Progenitor cell of endocrine pancreas (in vitro differentiated cells): ENCODE measurements around the gene KIAA0232. TPM values are rescaled to one million over a fixed set of nuclear protein-coding genes. Genes with fewer than 3 reads are reported as not detected.

Experiments used
- DNase-seq: peaks from one replicate; pipeline ENCODE4 v3.0.0; 2021; ENCODE audit warnings: low spot score; ENCODE audit not compliant: unreplicated experiment
- H3K27ac Mint-ChIP-seq: 2 replicates; pipeline ENCODE4 v1.8.0; 2021; ENCODE audit warnings: mild to moderate bottlenecking, moderate library complexity, mixed read lengths
- H3K27me3 Mint-ChIP-seq: 2 replicates; pipeline ENCODE4 v1.8.0; 2021; ENCODE audit warnings: mixed read lengths
- H3K36me3 Mint-ChIP-seq: 2 replicates; pipeline ENCODE4 v1.8.0; 2022; ENCODE audit warnings: mixed read lengths; ENCODE audit not compliant: insufficient read depth
- H3K4me1 Mint-ChIP-seq: 2 replicates; pipeline ENCODE4 v1.8.0; 2021; ENCODE audit warnings: low read depth, mixed read lengths
- H3K4me3 Mint-ChIP-seq: 2 replicates; pipeline ENCODE4 v1.8.0; 2021; ENCODE audit warnings: low read depth, mild to moderate bottlenecking, moderate library complexity, mixed read lengths
- H3K9me3 Mint-ChIP-seq: 2 replicates; pipeline ENCODE4 v1.8.0; 2021; ENCODE audit warnings: low read depth, mixed read lengths
- total RNA-seq: library from RNA; stranded (reverse); gene quantifications from 2 replicates; pipeline ENCODE4 v1.2.1, GENCODE V29; 2021
- TF ChIP-seq, protein P1 (sequence below): fragments of 200-600 bp; sonication (generic); IDR thresholded peaks from one replicate; pipeline ENCODE4 v1.5.0; 2021; ENCODE audit warnings: antibody characterized with exemption, mild to moderate bottlenecking; ENCODE audit not compliant: unreplicated experiment

Gene KIAA0232
- total RNA-seq, 1 donor from 2014 or later, result 52.8 TPM

GRCh38 chr4:6855692-6856297 is 73.3 kb downstream of the KIAA0232 start:
- TF ChIP-seq, protein P1, sequence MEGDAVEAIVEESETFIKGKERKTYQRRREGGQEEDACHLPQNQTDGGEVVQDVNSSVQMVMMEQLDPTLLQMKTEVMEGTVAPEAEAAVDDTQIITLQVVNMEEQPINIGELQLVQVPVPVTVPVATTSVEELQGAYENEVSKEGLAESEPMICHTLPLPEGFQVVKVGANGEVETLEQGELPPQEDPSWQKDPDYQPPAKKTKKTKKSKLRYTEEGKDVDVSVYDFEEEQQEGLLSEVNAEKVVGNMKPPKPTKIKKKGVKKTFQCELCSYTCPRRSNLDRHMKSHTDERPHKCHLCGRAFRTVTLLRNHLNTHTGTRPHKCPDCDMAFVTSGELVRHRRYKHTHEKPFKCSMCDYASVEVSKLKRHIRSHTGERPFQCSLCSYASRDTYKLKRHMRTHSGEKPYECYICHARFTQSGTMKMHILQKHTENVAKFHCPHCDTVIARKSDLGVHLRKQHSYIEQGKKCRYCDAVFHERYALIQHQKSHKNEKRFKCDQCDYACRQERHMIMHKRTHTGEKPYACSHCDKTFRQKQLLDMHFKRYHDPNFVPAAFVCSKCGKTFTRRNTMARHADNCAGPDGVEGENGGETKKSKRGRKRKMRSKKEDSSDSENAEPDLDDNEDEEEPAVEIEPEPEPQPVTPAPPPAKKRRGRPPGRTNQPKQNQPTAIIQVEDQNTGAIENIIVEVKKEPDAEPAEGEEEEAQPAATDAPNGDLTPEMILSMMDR, result no peak
- peak overlapping the region; percentile 82 for H3K27ac Mint-ChIP-seq
- H3K4me3 Mint-ChIP-seq, result no peak overlapping the region
- H3K9me3 Mint-ChIP-seq, result no peaks in the 10 kb centered on the region
- no peaks in the 10 kb centered on the region for H3K27me3 Mint-ChIP-seq
- peaks cover 6% of the 10 kb centered on the region for H3K4me1 Mint-ChIP-seq
- no peak for DNase-seq
- H3K36me3 Mint-ChIP-seq, result peaks cover 22% of the 10 kb centered on the region

DNA sequence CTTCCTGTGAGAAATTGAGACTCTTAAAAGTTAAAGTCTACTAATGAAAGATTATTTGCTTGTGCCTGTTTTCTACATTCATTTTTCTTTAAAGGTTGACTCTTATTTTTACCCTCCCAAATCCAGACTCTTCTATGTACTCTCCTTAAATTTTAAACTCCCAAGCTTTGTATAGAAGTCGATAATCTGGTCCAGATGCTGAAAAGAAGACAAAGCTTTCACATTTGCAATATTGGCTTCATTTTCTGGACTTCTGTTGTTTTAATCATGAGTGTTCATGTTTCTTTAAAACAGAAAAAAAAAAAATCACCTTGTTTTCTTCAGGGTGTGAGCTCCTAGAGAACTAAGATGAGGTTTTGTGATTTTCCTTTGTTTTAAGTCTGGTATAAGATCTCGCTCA is 73.9 kb downstream of the KIAA0232 start:
- Mint-ChIP-seq H3K4me1 (peaks cover 6% of the 10 kb centered on the region), H3K27ac (peak overlapping the region; percentile 82), H3K27me3 (no peaks in the 10 kb centered on the region), H3K36me3 (peaks cover 22% of the 10 kb centered on the region), H3K4me3 (no peak overlapping the region), H3K9me3 (no peaks in the 10 kb centered on the region)
- no peak for DNase-seq
- TF ChIP-seq, protein P1, result no peak

- TF ChIP-seq, protein P1, result no peak
- Mint-ChIP-seq H3K36me3 (peaks cover 22% of the 10 kb centered on the region), H3K27ac (peak overlapping the region; percentile 52), H3K27me3 (no peaks in the 10 kb centered on the region), H3K4me3 (no peak overlapping the region), H3K9me3 (no peaks in the 10 kb centered on the region), H3K4me1 (peaks cover 6% of the 10 kb centered on the region)
- DNase-seq, result no peak
Measured at GRCh38 chr4:6857009-6857882, 74.7 kb downstream of the KIAA0232 start.

GRCh38 chr4:6858997-6859396 is 76.5 kb downstream of the KIAA0232 start:
- Mint-ChIP-seq H3K4me3 (no peak overlapping the region), H3K4me1 (peaks cover 6% of the 10 kb centered on the region), H3K27me3 (no peaks in the 10 kb centered on the region), H3K27ac (no peak overlapping the region), H3K9me3 (no peaks in the 10 kb centered on the region), H3K36me3 (peaks cover 30% of the 10 kb centered on the region)
- TF ChIP-seq, protein P1, result no peak
- no peak for DNase-seq

GRCh38 chr4:6859543-6859942 is 77.0 kb downstream of the KIAA0232 start:
- TF ChIP-seq, protein P1, result no peak
- H3K4me1 Mint-ChIP-seq, result peaks cover 6% of the 10 kb centered on the region
- H3K4me3 Mint-ChIP-seq, result no peak overlapping the region
- peaks cover 32% of the 10 kb centered on the region for H3K36me3 Mint-ChIP-seq
- no peaks in the 10 kb centered on the region for H3K27me3 Mint-ChIP-seq
- peak overlapping the region; percentile 85 for H3K27ac Mint-ChIP-seq
- no peaks in the 10 kb centered on the region for H3K9me3 Mint-ChIP-seq
- no peak for DNase-seq
